Activated T-helper 17 cell treated with anti-CD3 and anti-CD28 coated beads, Interleukin-2, amount 50 U/mL, for 72 hours (primary cell): ENCODE data around the gene ATP1A3. TPM values are rescaled to one million over a fixed set of nuclear protein-coding genes. Genes with fewer than 3 reads are reported as not detected.
"Not testable (repeated sequence)": the region's sequence is repeated elsewhere in the genome, so short reads cannot be mapped to it uniquely, and the experiment has no call there.

Experiments used
- ATAC-seq: fragments of 150-1000 bp; cut with Tn5 transposase; replicated peaks from 2 replicates; pipeline ENCODE4 v1.10.0; 2021; ENCODE audit warnings: mild to moderate bottlenecking, moderate library complexity
- H3K27ac Mint-ChIP-seq: one replicate; pipeline ENCODE4 v1.8.0; 2022; ENCODE audit warnings: mixed read lengths
- H3K27me3 Mint-ChIP-seq: one replicate; pipeline ENCODE4 v1.8.0; 2022; ENCODE audit warnings: mixed read lengths
- H3K36me3 Mint-ChIP-seq: one replicate; pipeline ENCODE4 v1.8.0; 2022; ENCODE audit warnings: low read depth, mild to moderate bottlenecking, mixed read lengths
- H3K4me1 Mint-ChIP-seq: one replicate; pipeline ENCODE4 v1.8.0; 2022; ENCODE audit warnings: mixed read lengths
- H3K4me3 Mint-ChIP-seq: one replicate; pipeline ENCODE4 v1.8.0; 2022; ENCODE audit warnings: mild to moderate bottlenecking, mixed read lengths
- H3K9me3 Mint-ChIP-seq: one replicate; pipeline ENCODE4 v1.8.0; 2022; ENCODE audit warnings: mixed read lengths
- total RNA-seq, 2 donors: library from RNA; stranded (reverse); gene quantifications; one replicate each; pipeline ENCODE4 v1.2.3, GENCODE V29; 2022

Gene ATP1A3
- total RNA-seq, 2 donors from 2014 or later = 1.7 to 5.0 TPM

DNA sequence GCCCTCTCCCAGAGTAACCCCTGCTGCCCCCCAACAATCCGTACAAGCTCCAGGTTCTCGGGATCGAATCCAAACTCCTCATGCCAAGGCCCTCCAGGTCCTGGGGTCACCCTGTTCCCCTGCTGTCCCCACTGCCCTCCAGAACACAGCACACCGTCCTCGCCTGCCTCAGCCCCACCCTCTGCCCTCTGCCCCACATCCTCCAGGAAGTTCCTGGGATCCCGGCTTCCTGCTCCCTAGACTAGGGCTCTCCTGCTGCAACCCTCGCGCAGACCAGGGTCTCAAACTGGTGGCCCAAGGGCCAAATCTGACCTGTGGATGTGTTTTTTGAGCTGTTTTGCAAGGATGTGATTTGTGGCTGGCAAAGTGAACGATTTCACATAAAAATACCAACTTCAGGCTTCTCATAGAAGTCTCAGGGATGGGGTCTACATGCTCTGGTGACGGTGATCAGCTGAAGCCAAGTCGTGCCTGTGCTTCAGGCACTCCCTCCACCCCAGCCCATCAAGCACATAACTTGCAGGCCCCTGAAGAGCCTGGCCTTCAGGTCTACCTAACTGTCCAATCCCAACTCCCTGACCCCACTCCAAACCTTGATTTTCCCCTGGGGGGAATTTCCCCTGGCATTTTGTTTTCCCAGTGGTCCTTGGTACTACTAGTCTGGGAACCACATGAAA lies 36.7 kb downstream of the ATP1A3 start:
- ATAC-seq = no peak
- Mint-ChIP-seq H3K27me3 (no peaks in the 10 kb centered on the region), H3K36me3 (peaks cover 8% of the 10 kb centered on the region), H3K4me1 (peaks cover 16% of the 10 kb centered on the region), H3K4me3 (peak overlapping the region; percentile 85), H3K9me3 (no peaks in the 10 kb centered on the region), H3K27ac (peak overlapping the region; percentile 64)

DNA sequence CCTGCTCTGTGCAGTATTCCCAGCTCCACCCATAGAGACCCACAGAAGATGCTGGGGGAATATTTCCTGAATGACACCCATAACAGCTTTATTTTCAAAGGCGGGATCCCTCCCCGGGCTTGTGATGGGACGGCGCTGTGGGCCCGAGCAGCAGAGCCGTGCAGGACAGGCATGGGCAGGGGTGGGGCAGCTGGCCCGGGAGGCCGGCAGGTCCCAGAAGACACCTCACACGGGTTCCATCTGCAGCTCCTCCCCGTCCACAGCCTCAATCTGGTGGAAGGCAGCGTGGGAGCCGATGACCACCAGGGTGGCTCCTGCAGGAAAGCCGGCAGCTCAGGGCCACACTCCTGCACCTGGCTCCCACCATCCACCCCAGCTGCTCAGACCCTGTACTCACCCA lies 37.4 kb downstream of the ATP1A3 start:
- Mint-ChIP-seq H3K4me1 (peaks cover 16% of the 10 kb centered on the region), H3K27ac (no peak overlapping the region), H3K36me3 (peaks cover 8% of the 10 kb centered on the region), H3K4me3 (no peak overlapping the region), H3K9me3 (no peaks in the 10 kb centered on the region), H3K27me3 (no peaks in the 10 kb centered on the region)
- no peak for ATAC-seq

DNA sequence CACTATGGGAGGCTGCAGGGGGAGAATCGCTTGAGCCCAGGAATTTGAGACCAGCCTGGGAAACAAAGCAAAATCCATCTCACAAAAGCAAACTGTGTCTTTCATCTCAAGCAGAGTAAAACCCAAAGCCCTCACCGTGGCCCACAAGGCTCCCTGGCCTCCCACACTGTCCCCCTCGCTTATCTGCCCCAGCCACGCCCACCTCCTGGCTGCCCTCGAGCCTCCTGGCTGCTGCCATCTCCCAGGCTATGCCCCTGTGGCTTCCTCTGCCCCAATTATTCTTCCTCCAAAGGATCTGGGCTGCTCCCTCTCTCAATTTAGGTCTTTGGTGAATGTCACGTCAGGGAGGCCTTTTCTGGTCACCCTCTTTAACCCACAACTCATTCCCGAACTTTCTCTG lies 38.5 kb downstream of the ATP1A3 start:
- no peaks in the 10 kb centered on the region for H3K9me3 Mint-ChIP-seq

DNA sequence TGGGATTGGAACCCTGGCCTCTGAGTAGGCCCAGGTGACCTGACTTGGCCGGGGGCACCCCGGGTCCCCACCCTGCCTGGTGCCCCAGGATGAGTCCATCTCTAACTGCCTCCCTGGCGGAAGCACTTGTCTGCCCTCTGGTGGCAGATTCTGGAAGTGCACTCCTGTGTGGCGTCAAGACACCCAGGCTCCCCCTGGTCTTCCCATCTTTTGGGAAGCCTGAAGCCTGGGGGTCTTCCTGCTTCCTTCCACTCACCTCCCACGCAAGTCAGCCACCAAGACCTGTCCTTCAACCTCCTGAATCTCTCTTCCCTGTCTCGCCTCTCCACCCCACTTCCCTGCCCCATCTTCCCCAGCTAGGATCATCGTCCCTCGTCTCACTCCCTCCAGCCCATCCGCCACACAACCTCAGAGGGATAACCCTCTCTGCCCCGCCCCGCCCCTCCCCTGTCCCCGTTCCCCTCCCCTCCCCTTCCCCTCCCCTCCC lies 42.3 kb downstream of the ATP1A3 start:
- peak overlapping the region; percentile 27 for H3K4me3 Mint-ChIP-seq
- peaks cover 6% of the 10 kb centered on the region for H3K36me3 Mint-ChIP-seq
- H3K4me1 Mint-ChIP-seq = peaks cover 5% of the 10 kb centered on the region
- no peaks in the 10 kb centered on the region for H3K9me3 Mint-ChIP-seq
- H3K27ac Mint-ChIP-seq = peak overlapping the region; percentile 36
- H3K27me3 Mint-ChIP-seq = no peaks in the 10 kb centered on the region
- ATAC-seq = peak; percentile 91

More for the DNA sequence above, 38.5 kb downstream of the ATP1A3 start:
- Mint-ChIP-seq H3K27me3 (no peaks in the 10 kb centered on the region), H3K4me3 (no peak overlapping the region), H3K27ac (no peak overlapping the region), H3K36me3 (peaks cover 8% of the 10 kb centered on the region), H3K4me1 (peaks cover 16% of the 10 kb centered on the region)
- no peak for ATAC-seq

DNA sequence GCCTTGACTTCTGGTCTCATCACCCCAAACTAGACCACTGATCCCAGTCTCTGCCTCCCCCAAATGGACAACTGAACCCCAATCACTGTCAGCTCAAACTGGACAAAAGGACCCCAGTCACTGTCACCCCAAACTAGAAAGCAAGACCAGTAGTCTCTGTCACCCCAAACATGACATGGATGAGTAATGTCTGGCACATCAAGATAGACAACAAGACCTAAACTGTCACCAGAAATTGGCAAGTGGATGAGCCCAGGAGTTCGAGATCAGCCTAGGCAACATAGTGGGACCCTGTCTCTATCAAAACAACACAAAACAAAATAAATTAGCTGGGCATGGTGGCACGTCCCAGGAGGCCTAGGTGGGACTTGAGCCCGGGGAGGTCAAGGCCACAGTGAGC lies 46.9 kb downstream of the ATP1A3 start:
- H3K36me3 Mint-ChIP-seq = peaks cover 5% of the 10 kb centered on the region
- no peaks in the 10 kb centered on the region for H3K27me3 Mint-ChIP-seq
- no peaks in the 10 kb centered on the region for H3K9me3 Mint-ChIP-seq
- peak overlapping the region; percentile 90 for H3K27ac Mint-ChIP-seq
- H3K4me1 Mint-ChIP-seq = peaks cover 28% of the 10 kb centered on the region
- H3K4me3 Mint-ChIP-seq = peak overlapping the region; percentile 39
- no peak for ATAC-seq

DNA sequence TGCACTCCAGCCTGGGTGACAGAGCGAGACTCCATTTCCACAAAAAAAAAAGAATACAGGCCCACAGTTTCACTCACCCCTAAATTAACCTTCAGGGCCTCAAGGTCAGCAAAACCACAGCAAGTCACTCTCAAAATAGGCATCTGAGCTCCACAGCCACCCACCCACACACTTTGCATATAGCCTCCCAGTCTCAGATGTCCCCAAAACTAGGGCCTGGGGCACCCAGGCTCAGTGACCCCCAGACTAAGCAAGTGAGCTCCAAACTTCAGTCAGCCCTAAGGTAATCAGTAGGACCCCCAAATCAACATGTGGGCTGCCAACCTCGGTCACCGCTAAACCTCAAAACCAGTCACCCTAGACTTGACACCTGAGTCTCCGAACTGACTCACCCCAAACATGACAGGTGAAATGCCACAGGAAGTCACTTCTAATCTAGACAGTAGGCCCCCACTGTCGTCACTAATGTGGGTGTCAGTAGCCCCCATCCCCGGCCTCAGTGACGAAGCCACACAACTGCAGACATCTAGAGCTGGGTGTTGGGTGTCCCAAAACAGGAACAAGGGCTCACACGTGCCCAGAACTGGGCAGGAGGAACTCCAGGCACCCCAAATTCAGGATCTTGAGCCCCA lies 48.8 kb downstream of the ATP1A3 start:
- Mint-ChIP-seq H3K4me1 (peaks cover 35% of the 10 kb centered on the region), H3K9me3 (no peaks in the 10 kb centered on the region), H3K27ac (peak overlapping the region; percentile 97), H3K27me3 (peaks cover 6% of the 10 kb centered on the region), H3K4me3 (peak overlapping the region; percentile 63), H3K36me3 (peaks cover 5% of the 10 kb centered on the region)
- peak; percentile 95 for ATAC-seq

DNA sequence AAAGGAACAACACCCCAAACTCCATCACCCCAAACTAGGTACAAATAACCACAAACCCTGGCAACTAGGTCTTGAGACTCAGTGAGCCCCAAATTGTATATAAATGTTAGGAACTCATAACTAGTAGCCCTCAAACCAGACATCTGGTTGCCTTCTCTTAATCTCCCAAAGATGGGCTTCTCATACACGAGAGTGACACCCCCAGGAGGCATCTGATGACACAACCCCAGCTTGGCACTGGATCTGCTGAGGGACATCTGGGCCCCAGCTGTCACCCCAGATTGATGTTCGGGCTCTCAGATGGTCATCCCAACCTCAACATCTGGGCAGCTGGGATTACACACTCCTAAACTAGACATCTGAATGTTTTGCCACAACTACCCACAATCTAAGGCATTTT lies 49.7 kb downstream of the ATP1A3 start:
- Mint-ChIP-seq H3K4me3 (peak overlapping the region; percentile 63), H3K27me3 (peaks cover 6% of the 10 kb centered on the region), H3K36me3 (peaks cover 5% of the 10 kb centered on the region), H3K9me3 (no peaks in the 10 kb centered on the region), H3K4me1 (peaks cover 35% of the 10 kb centered on the region), H3K27ac (peak overlapping the region; percentile 97)
- no peak for ATAC-seq

DNA sequence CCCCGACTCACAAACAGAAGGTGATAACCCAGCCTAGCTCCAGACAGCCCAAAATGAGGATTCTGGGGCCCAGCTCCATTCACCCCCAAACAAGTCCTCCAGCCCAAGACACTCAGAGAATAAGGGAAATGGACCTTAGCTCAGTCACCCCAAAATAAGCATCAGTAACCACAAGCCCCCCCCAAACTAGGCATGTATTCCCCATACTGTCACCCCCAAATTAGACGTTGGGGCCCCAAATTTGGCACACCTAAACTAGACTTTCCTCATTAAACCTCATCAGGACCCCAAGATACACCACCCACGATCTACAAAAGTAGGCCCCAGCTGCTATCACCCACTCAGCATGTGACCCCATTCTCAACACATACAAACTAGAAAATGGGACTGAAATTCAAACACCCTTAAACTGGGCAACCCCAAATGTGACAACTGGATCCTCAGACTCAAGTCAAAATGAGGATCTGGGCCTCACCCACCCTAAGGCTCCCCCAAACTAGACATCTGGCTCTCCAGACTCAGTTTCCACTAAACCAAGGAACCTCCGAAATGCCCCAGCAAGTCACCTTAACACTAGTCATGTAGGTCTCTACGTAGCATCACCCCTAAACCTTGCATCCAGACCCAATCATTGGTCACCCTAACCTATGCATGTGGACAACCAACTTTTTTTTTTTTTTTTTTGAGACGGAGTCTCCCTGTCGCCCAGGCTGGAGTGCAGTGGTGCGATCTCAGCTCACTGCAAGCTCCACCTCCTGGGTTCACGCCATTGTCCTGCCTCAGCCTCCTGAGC lies 52.4 kb downstream of the ATP1A3 start:
- Mint-ChIP-seq H3K4me3 (peak overlapping the region; percentile 76), H3K27me3 (peaks cover 6% of the 10 kb centered on the region), H3K9me3 (no peaks in the 10 kb centered on the region), H3K36me3 (peaks cover 5% of the 10 kb centered on the region), H3K4me1 (peaks cover 31% of the 10 kb centered on the region), H3K27ac (peak overlapping the region; percentile 49)
- no peak for ATAC-seq

DNA sequence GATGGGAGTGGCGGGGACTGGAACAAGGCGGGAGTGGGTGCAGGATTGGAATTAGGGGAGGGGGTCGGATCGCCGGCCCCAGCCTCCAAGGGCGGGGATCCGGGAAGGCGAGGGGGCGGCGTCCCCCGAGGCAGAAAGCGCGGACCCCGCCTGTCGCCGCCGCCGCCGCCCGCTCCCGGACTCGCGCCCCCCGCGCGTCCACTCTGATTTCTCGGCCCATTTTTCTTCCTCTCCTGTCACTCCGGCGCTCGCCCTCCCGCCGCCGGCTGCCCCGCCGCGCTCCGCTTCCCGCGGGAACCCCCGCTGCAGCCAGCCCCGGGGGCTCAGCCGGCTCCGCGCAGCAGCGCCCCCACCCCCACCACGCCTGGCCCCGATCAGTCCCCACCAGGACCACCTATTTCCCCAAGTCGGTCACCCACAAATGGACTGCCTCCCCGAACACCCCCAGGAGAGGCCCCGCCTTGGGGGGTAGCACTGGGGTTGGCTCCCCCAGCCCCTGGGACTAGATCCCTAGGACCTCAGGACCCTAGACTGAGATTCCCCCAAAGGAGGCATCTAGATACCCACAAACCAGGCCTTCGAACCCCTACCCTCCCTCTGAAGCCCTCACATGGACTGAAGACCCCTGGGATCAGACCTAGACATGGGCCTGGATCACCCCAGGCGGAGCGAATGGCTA lies 53.2 kb downstream of the ATP1A3 start:
- Mint-ChIP-seq H3K27me3 (peaks cover 6% of the 10 kb centered on the region), H3K36me3 (peaks cover 5% of the 10 kb centered on the region), H3K9me3 (no peaks in the 10 kb centered on the region), H3K27ac (peak overlapping the region; percentile 73), H3K4me1 (peaks cover 32% of the 10 kb centered on the region), H3K4me3 (peak overlapping the region; percentile 76)
- ATAC-seq = no peak

DNA sequence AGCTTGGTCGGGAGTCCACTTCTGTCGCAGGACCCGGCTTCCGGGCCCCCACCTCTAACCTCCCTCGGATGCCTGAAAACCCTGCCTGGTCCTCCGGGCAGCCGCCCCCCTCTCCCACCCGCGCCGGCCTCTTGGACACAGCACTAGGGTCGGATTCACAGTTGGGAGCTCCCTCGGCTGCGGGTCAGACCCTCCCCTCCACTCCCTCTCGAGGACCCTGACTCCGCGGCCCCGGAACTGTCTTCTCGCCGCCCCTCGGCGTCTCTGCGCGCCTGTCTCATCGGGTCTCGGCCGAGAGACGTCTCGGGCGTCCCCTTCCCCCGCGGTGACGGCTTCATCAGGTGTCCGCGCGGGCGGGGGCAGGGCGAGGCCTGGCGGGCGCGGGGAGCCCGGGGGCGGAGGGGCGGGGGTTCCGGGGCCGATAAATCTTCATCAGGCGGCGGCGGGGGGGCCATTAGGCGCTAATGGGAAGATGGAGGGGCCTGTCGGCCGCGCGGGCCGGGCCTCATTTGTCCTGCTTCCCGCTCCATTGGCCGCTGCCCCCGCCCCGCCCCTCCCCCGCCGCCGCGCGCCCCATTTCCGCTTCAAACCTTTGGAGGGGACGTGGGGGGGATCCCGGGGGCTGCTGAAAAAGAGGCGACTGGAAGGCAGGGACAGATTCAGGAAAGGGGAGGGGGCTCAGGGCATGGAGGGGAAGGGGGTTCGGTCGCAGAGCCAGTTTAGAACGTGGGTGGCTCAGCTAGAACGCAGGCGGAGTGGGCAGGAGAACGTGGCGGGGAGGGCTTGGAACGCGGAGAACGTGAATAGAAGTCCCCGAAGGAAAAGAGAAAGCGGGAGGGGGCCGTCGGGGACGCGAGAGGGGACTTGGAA lies 53.9 kb downstream of the ATP1A3 start:
- Mint-ChIP-seq H3K36me3 (peaks cover 1% of the 10 kb centered on the region), H3K27me3 (peaks cover 10% of the 10 kb centered on the region), H3K9me3 (no peaks in the 10 kb centered on the region), H3K27ac (peak overlapping the region; percentile 73), H3K4me3 (peak overlapping the region; percentile 76), H3K4me1 (peaks cover 31% of the 10 kb centered on the region)
- peak; percentile 25 for ATAC-seq

DNA sequence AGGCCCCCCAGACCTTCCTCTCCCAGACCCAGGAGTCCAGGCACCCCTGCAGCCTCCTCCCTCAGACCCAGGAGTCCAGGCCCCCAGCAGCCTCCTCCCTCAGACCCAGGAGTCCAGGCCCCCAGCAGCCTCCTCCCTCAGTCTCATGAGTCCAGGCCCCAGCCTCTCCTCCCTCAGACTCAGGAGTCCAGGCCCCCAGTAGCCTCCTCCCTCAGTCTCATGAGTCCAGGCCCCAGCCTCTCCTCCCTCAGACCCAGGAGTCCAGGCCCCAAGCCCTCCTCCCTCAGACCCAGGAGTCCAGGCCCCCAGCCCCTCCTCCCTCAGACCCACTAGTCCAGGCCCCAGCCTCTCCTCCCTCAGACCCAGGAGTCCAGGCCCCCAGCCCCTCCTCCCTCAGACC lies 54.8 kb downstream of the ATP1A3 start:
- H3K36me3 Mint-ChIP-seq, H3K9me3 Mint-ChIP-seq, H3K4me3 Mint-ChIP-seq, H3K27ac Mint-ChIP-seq, ATAC-seq: not testable (repeated sequence)
- H3K27me3 Mint-ChIP-seq = peaks cover 13% of the 10 kb centered on the region
- peaks cover 28% of the 10 kb centered on the region for H3K4me1 Mint-ChIP-seq

DNA sequence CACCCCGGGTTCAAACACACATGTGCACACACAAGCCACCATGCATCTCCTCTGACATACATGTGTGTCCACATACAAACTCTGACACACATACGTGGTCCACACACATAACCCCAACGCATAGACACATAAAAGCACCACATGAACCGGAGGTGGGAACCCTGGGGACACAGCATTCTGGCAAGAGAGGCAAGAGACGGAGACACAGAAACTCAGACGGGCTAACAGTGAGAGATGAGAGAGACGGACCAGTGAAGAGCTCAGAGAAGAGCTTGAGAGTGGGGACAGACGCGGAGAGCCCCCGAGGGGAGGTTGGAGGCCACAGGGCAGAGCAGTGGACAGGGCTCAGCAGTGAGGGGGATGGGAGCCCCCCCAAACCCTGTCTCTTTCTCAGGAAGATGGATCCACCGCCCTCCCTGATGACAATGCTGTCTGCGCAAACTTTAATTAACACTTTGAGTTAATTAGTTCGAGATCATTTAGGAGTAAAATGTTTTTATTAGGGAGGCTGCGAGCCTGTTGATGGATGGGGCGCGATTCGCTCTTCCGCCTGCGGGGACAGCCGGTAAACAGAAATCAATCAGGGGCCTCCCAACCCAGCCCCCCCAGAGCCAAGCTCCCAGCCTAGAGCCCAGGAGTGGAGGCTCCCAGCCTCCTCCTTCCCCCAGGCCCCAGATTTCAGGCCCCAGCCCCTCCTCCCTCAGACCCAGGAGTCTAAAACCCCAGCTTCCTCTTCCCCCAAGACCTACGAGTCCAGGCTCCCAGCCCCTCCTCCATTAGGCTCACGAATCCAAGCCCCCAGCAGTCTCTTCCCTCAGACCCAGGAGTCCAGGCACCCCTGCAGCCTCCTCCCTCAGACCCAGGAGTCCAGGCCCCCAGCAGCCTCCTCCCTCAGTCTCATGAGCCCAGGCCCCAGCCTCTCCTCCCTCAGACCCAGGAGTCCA lies 56.2 kb downstream of the ATP1A3 start:
- no peak for ATAC-seq
- peak overlapping the region; percentile 7 for H3K27ac Mint-ChIP-seq
- H3K27me3 Mint-ChIP-seq = peaks cover 13% of the 10 kb centered on the region
- H3K4me1 Mint-ChIP-seq = peaks cover 30% of the 10 kb centered on the region
- H3K36me3 Mint-ChIP-seq = no peaks in the 10 kb centered on the region
- H3K4me3 Mint-ChIP-seq = no peak overlapping the region
- H3K9me3 Mint-ChIP-seq = no peaks in the 10 kb centered on the region

DNA sequence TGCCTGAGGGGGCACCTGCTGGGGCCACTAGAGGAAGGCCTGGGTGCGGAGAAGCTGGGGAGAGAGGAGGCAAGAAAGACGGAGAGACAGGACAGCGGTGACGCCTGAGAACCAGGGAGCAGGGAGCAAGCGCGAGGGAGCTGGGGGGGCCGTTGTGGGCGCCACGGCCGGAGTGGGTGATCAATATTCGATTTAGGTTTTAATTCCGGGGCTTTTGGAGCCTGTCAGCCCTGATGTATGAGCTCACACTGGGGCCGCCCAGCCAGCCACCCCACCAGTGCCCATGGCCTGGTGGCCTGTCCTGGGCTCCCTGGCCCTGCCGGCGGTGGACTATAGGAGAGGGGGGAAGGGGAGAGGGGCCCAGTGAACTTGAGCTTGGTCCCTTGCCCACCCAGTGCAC lies 57.1 kb downstream of the ATP1A3 start:
- no peak for ATAC-seq
- no peaks in the 10 kb centered on the region for H3K36me3 Mint-ChIP-seq
- H3K4me3 Mint-ChIP-seq = peak overlapping the region; percentile 27
- peaks cover 29% of the 10 kb centered on the region for H3K4me1 Mint-ChIP-seq
- peaks cover 13% of the 10 kb centered on the region for H3K27me3 Mint-ChIP-seq
- H3K27ac Mint-ChIP-seq = peak overlapping the region; percentile 11
- no peaks in the 10 kb centered on the region for H3K9me3 Mint-ChIP-seq
